Motor neuron (in vitro differentiated cells): ENCODE measurements around the gene VPS25. TPM values are rescaled to one million over a fixed set of nuclear protein-coding genes. Genes with fewer than 3 reads are reported as not detected.
"Not testable (repeated sequence)": the region's sequence is repeated elsewhere in the genome, so short reads cannot be mapped to it uniquely, and the experiment has no call there.

Experiments
- ATAC-seq, 8 experiments: fragments of 200-7000 bp; cut with Tn5 transposase; replicated peaks in 6 of 8; 2 replicates each; pipeline ENCODE4 v1.8.0; 2021; ENCODE audit warnings: mild to moderate bottlenecking in 8 of 8, moderate library complexity in 8 of 8
- H3K27ac ChIP-seq, 2 donors: fragments of 250-450 bp; sonication (Bioruptor Pico); 2 replicates each; pipeline ENCODE4 v1.9.0; 2021; ENCODE audit warnings: antibody characterized with exemption in 2 of 2, mild to moderate bottlenecking in 2 of 2, moderate library complexity in 1 of 2
- H3K4me1 ChIP-seq, 2 donors: fragments of 250-450 bp; sonication (Bioruptor Pico); replicated peaks in 1 of 2; 2 replicates each; pipeline ENCODE4 v1.6.1; 2021; ENCODE audit warnings: antibody characterized with exemption in 2 of 2, mild to moderate bottlenecking in 2 of 2, moderate library complexity in 1 of 2
- H3K4me3 ChIP-seq, 5 donors: fragments of 250-450 bp; sonication (Bioruptor Pico); 2 replicates each; pipeline ENCODE4 v1.9.0; 2021; ENCODE audit warnings: antibody characterized with exemption in 5 of 5, mild to moderate bottlenecking in 5 of 5, moderate library complexity in 4 of 5
- WGBS, 10 experiments: fragments of 450-650 bp; shearing (Covaris generic); methylation state at CpG; one replicate each; pipeline ENCODE4 v1.0.0; 2022; 5-methylcytosine and 5-hydroxymethylcytosine counted together
- in situ Hi-C, 9 experiments: fragments of 400-800 bp; cut with MboI; loops; one replicate each; pipeline ENCODE4 v1.15.0; 2021; ENCODE audit warnings: low sequenced_read_pairs in 9 of 9, low pct_unique_long_range_greater_than_20kb in 2 of 9; ENCODE audit not compliant: unreplicated experiment in 9 of 9
- total RNA-seq, 8 experiments: library from RNA; unstranded; fragments of 300-600 nt; gene quantifications; 2 replicates each; pipeline versions ENCODE4 v1.2.3 to v1.2.4, GENCODE V29; 2022

VPS25 gene
- total RNA-seq, 8 experiments from 2014 or later = 57.1 to 110 (median 88.0) TPM

- no peak for ATAC-seq
- in situ Hi-C loops = no loop called here
- H3K4me3 ChIP-seq = no peak overlapping the region
- no peak overlapping the region for H3K27ac ChIP-seq
- WGBS, 10 experiments = 69 to 100% (median 91%) methylated on average over 1 to 7 of the region's 7 CpGs; no CpG with 5 or more reads in 1 of the 10 experiments
- H3K4me1 ChIP-seq = peaks cover 0 to 17% of the 10 kb centered on the region in 2 donors
Measured at GRCh38 chr17:42751628-42752027, 21.6 kb upstream of the VPS25 start.

DNA sequence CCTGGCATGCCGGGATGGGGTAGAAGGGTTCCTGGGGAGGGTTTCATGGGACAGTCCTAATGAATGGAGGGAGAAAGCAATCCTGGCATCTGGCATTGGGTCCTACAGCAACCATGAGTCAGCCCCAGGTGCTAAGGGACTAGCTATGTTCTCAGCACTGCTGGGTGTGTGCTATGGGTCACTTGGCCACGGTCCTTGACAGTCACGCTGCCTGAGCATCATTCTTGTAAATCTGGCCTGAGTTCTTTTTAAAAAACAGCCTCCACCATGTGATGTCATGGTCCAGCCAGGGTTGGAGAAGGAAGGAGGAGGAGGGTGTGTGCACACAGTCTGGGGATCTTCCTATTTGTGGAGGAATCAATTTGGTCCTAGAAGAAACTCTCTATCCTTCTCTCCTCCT lies 18.5 kb upstream of the VPS25 start:
- ATAC-seq = peak in 6 of 8 experiments; percentile 20 to 97 (median 51)
- Histone ChIP-seq H3K4me1 (peaks cover 0 to under 1% of the 10 kb centered on the region in 2 donors), H3K27ac (no peak overlapping the region), H3K4me3 (no peak overlapping the region)
- in situ Hi-C loops = no loop called here
- 67 to 100% (median 82%) methylated on average over 1 to 3 of the region's 3 CpGs; no CpG with 5 or more reads in 3 of the 10 experiments for WGBS, 10 experiments

DNA sequence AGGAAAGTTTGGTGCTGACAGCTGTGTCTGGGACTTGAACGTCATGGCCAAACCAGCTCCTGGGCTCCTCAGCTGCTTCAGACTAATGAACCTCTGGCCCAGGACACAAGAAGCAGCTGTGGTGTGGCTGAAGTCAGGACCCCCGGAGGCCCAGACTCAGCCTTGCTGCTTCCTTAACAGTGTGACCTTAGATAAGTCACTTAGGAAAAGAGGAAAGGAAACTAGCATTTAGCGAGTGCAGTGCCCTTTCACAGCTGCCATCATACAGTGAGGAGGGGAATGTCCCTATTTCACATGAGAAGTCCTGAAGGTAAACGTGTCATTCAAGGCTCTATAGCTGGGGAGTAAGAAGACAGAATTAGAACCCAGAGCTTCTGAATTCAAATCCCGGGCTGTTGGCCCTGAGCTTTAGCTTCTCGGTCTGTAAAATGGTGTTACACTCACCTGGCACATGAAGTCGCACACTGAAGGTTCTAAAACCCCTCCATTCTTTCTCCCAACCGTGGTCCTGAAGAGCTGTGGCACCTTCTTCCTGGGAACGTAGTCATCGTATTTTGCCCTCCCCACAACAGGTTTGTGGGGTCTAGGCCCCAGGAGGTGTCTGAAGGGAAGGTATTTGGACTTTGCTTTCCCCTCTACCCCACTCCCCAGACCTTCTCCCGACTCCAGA lies 13.1 kb upstream of the VPS25 start:
- Histone ChIP-seq H3K4me1 (peaks cover 6 to 23% of the 10 kb centered on the region in 2 donors), H3K4me3 (peak overlapping the region in 4 of 5 donors; percentile 29 to 49 (median 39)), H3K27ac (no peak overlapping the region)
- WGBS, 10 experiments = 0 to 83% (median 64%) methylated on average over 1 to 6 of the region's 11 CpGs; no CpG with 5 or more reads in 3 of the 10 experiments
- no peak for ATAC-seq
- in situ Hi-C loops = no loop called here

DNA sequence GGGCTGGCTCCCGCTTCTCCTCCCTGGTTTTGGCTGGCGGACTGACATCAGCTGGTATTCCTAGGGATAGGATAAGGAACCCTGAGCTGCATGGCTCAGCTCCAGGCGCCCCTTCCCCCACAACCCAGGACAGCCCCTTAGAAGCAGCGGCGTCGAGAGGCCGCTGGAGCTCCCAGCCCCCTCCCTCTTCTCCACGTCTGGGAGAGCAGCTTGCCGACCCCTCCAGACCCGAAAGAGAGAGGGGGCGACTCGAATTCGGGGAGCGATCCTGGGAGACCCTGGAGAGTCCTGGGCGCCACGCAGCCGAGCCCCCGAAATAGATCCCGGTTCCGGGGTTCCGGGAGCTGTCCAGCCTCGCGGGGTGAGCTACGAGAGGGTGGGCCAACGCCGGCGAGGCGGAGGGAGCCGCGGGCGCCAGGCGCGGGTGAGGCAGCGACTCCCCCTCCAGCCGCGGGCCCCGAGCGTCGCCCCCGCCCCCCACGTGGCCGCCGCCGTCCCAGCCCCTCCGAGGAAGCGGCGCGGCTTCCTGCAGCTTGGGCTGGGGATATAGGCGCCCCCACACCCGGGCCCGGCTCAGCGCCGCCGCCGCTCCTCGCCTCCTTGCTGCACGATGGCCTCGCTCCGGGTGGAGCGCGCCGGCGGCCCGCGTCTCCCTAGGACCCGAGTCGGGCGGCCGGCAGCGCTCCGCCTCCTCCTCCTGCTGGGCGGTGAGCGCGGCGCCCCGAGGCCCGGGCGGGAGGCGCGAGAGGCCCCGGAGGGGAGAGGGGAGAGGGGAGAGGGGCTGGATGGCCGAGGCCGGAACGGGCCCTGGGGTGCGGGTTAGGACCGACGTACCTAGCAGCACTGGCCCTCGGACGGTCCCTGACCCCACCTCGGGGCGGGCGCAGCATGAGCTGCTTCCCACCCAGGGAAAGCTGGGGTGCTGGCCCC lies 12.3 kb upstream of the VPS25 start, which contains the start of gene RAMP2:
RAMP2 (plus strand) TSS at position 576 of the 930 bp plus-strand sequence; CDS start at position 611, 35 bp downstream.
- Histone ChIP-seq H3K4me1 (peaks cover 6 to 23% of the 10 kb centered on the region in 2 donors), H3K27ac (no peak within 1 kb of the TSS), H3K4me3 (peak within 1 kb of the TSS; percentile 29 to 49 (median 41))
- ATAC-seq = peak; percentile 71 to 80 (median 76)
- 0 to 60% methylated on average over 1 to 2 of the region's 92 CpGs; no CpG with 5 or more reads in 8 of the 10 experiments for WGBS, 10 experiments
- in situ Hi-C loops = no loop called here

DNA sequence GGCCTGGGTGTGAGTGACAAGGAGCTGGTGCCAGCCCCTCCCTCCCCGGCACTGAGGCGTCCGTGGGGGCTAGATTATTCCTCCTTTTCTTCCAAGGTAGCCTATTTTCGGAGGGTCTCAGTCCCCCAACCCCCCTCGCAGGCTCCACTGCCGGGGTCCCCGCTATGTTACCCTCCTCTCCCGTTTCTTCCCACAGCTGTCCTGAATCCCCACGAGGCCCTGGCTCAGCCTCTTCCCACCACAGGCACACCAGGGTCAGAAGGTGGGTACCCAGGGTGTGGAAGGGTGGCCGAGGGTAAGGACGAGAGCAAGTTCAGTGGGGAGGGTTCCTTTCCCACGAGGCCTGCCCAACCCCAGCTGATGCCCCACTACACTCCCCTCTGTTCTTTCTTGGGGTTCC lies 11.6 kb upstream of the VPS25 start:
- peak overlapping the region in 4 of 5 donors; percentile 29 to 49 (median 42) for H3K4me3 ChIP-seq
- 0 to 50% (median 28%) methylated on average over 1 to 2 of the region's 12 CpGs; no CpG with 5 or more reads in 6 of the 10 experiments for WGBS, 10 experiments
- in situ Hi-C loops = no loop called here
- H3K4me1 ChIP-seq = peaks cover 6 to 23% of the 10 kb centered on the region in 2 donors
- ATAC-seq = no peak
- H3K27ac ChIP-seq = no peak overlapping the region

GRCh38 chr17:42766124-42766523 lies 7.1 kb upstream of the VPS25 start:
- 40 to 80% (median 60%) methylated on average over 1 to 3 of the region's 6 CpGs; no CpG with 5 or more reads in 1 of the 10 experiments for WGBS, 10 experiments
- H3K4me3 ChIP-seq = no peak overlapping the region
- in situ Hi-C loops = no loop called here
- no peak overlapping the region for H3K27ac ChIP-seq
- peaks cover 6 to 17% of the 10 kb centered on the region in 2 donors for H3K4me1 ChIP-seq
- no peak for ATAC-seq

GRCh38 chr17:42767512-42767911 lies 5.7 kb upstream of the VPS25 start:
- H3K27ac ChIP-seq = no peak overlapping the region
- in situ Hi-C loops = no loop called here
- ATAC-seq = no peak

GRCh38 chr17:42768006-42768405 lies 5.2 kb upstream of the VPS25 start:
- in situ Hi-C loops, ATAC-seq, H3K4me1 ChIP-seq, H3K27ac ChIP-seq, H3K4me3 ChIP-seq: not testable (repeated sequence)
- 20 to 98% (median 78%) methylated on average over 1 to 9 of the region's 9 CpGs; no CpG with 5 or more reads in 1 of the 10 experiments for WGBS, 10 experiments

More at GRCh38 chr17:42767512-42767911, 5.7 kb upstream of the VPS25 start:
- Histone ChIP-seq H3K4me3 (no peak overlapping the region), H3K4me1 (peaks cover 7 to 10% of the 10 kb centered on the region in 2 donors)

DNA sequence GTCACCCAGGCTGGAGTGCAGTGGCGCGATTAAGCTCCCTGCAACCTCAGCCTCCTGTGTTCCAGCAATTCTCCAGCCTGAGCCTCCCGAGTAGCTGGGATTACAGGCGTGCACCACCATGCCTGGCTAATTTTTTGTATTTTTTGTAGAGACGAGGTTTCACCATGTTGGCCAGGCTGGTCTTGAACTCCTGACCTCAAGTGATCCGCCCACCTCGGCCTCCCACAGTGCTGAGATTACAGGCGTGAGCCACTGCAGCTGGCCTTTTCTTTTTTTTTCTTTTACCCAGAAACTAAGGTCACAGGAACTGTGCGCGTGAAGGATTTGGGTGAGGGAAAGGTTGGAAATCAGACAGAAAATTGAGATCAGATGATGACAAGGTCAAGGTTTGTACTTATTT lies 3.3 kb upstream of the VPS25 start:
- H3K27ac ChIP-seq, ATAC-seq, in situ Hi-C loops, H3K4me3 ChIP-seq: not testable (repeated sequence)
- 47 to 100% (median 72%) methylated on average over 2 to 10 of the region's 10 CpGs; no CpG with 5 or more reads in 2 of the 10 experiments for WGBS, 10 experiments
- H3K4me1 ChIP-seq = peaks cover 4 to 10% of the 10 kb centered on the region in 2 donors

DNA sequence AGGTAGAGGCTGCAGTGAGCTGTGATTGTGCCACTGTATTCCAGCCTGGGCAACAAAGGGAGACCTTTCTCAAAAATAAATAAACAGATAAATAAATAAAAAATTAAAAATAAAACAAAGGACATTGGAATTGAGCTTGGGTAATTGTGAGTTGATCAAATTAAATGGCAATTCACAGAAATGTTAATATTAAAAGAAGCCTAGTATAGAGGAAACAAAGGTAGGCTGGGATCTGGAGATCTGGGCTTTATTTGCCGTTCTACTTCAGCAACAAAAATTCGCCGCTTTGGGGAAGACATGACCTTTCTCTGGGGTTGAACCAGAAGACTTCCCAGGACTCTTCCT lies 332 bp upstream of the VPS25 start:
- peaks cover 4 to 10% of the 10 kb centered on the region in 2 donors for H3K4me1 ChIP-seq
- peak overlapping the region; percentile 87 to 89 for H3K27ac ChIP-seq

DNA sequence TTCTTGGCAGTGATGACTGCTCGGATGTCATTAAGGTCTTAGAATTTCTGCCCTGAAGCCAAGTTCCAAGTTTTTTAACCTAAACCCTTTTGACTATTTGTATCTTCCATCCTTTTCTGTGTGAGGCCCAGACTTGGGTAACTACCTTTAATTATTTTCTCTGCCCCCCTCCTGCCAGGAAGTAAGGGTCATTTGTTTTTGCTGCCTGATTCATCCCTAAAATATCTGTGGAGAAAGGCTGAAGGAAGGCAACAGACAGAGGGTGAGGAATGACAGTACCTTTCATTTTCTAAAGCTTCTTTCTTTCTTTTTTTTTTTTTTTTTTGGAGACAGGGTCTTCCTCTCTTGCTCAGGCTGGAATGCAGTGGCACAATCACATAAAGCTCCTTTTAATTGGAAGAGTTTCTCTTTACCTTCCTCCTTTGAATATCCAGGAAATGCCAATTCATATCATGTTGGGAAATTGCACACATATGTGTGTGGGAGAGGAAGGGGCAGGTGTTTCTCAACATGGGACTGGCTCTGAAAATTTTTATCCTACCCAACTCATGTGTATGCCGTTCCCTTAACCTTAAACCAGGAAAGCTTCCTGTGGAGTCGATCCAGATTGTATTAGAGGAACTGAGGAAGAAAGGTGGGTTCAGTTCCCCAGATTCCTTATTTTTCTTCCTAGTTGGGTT lies 957 bp downstream of the VPS25 start:
- 0 to 100% (median 70%) methylated on average over 1 to 3 of the region's 3 CpGs; no CpG with 5 or more reads in 2 of the 10 experiments for WGBS, 10 experiments
- in situ Hi-C loops = no loop called here
- peaks cover 4 to 10% of the 10 kb centered on the region in 2 donors for H3K4me1 ChIP-seq
- no peak overlapping the region for H3K27ac ChIP-seq
- ATAC-seq = no peak
- H3K4me3 ChIP-seq = peak overlapping the region; percentile 72 to 100 (median 95)

More for the DNA sequence above, 332 bp upstream of the VPS25 start:
- 0 to 16% (median 7%) methylated on average over 2 to 3 of the region's 3 CpGs; no CpG with 5 or more reads in 2 of the 10 experiments for WGBS, 10 experiments
- peak overlapping the region; percentile 72 to 100 (median 95) for H3K4me3 ChIP-seq
- peak in 1 of 8 experiments; percentile 4 for ATAC-seq
- in situ Hi-C loops = no loop called here

DNA sequence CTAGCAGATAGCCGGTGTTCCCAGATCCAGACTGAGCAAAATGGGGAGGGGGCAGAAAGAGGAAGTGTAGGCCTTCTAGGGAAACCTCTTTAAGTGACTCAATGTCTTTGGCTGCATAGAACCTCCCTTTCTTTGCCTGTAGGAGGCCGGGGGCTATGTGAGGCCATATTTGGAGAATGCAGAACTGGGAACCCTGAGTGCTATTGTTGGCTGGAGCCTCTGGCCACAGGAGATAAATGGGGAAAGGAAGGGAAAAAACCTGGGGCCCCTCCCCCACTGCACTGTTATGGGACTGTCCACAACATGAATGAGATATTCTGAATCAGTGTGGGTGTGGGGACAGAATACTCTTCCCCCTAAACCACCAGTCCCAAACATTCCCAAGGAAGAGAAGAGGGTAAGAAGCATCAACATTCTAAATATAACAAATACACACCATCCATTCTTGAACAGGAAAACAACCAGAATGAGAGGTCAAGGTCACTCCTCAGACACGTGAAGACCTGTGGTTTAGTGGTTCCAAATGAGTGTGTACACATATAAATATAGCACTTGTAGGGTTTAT lies 2.4 kb downstream of the VPS25 start:
- H3K4me1 ChIP-seq = peaks cover 8 to 10% of the 10 kb centered on the region in 2 donors
- WGBS, 10 experiments = 50 to 100% (median 79%) methylated on average over 1 to 3 of the region's 3 CpGs; no CpG with 5 or more reads in 4 of the 10 experiments
- no peak overlapping the region for H3K4me3 ChIP-seq
- in situ Hi-C loops = no loop called here
- no peak overlapping the region for H3K27ac ChIP-seq
- no peak for ATAC-seq
